ENCODE measurements around the gene RABGAP1. TPM values are rescaled to one million over a fixed set of nuclear protein-coding genes. Genes with fewer than 3 reads are reported as not detected.

Gene RABGAP1
- total and polyA plus RNA-seq, 3 donors from 2014 or later, result 53.0 to 113 (median 94.0) TPM

- Histone ChIP-seq H3K4me3 (no peak overlapping the region), H3K27me3 (no peaks in the 10 kb centered on the region), H3K27ac (peak overlapping the region in 1 of 2 donors; percentile 10), H3K36me3 (ENCODE audit: low read depth, missing control alignments) (no peaks in the 10 kb centered on the region), H3K4me1 (peaks cover 9% of the 10 kb centered on the region), H3K9me3 (no peaks in the 10 kb centered on the region)
- WGBS, 2 donors, result 93 to 95% methylated on average over 1 of the region's 1 CpG
- TF ChIP-seq CTCF (IDR thresholded peaks at IDR 0.05), result no peak
- intact Hi-C loops (cut with DNase I; ENCODE audit: low total_unique reads), result no loop called here
- no peak for DNase-seq
These were observed 59.7 kb downstream of the RABGAP1 start for GRCh38 chr9:123000371-123001068.

- Histone ChIP-seq H3K9me3 (no peaks in the 10 kb centered on the region), H3K27me3 (no peaks in the 10 kb centered on the region), H3K27ac (peak overlapping the region; percentile 61 to 71), H3K36me3 (ENCODE audit: low read depth, missing control alignments) (no peaks in the 10 kb centered on the region), H3K4me1 (peaks cover 9% of the 10 kb centered on the region), H3K4me3 (no peak overlapping the region)
- intact Hi-C loops (cut with DNase I; ENCODE audit: low total_unique reads), result no loop called here
- no peak for TF ChIP-seq POLR2A (IDR thresholded peaks at IDR 0.05)
- no peak for TF ChIP-seq CTCF (IDR thresholded peaks at IDR 0.05)
- DNase-seq, result no peak
- 20 to 37% methylated on average over 5 of the region's 5 CpGs for WGBS, 2 donors
These were observed 61.9 kb downstream of the RABGAP1 start for GRCh38 chr9:123002754-123003153.

GRCh38 chr9:123003466-123003865, 62.6 kb downstream of the RABGAP1 start:
- WGBS, 2 donors, result 49 to 87% methylated on average over 2 of the region's 2 CpGs
- Histone ChIP-seq H3K27me3 (no peaks in the 10 kb centered on the region), H3K4me3 (no peak overlapping the region), H3K9me3 (no peaks in the 10 kb centered on the region), H3K4me1 (peaks cover 9% of the 10 kb centered on the region), H3K27ac (peak overlapping the region; percentile 61 to 71), H3K36me3 (ENCODE audit: low read depth, missing control alignments) (no peaks in the 10 kb centered on the region)
- intact Hi-C loops (cut with DNase I; ENCODE audit: low total_unique reads), result no loop called here
- TF ChIP-seq CTCF (IDR thresholded peaks at IDR 0.05) (no peak), POLR2A (IDR thresholded peaks at IDR 0.05) (no peak)
- no peak for DNase-seq

GRCh38 chr9:123005964-123006363, 65.1 kb downstream of the RABGAP1 start:
- DNase-seq, result no peak
- Histone ChIP-seq H3K4me3 (no peak overlapping the region), H3K27me3 (no peaks in the 10 kb centered on the region), H3K4me1 (peaks cover 9% of the 10 kb centered on the region), H3K36me3 (ENCODE audit: low read depth, missing control alignments) (no peaks in the 10 kb centered on the region), H3K27ac (no peak overlapping the region), H3K9me3 (no peaks in the 10 kb centered on the region)
- intact Hi-C loops (cut with DNase I; ENCODE audit: low total_unique reads), result no loop called here
- TF ChIP-seq CTCF (IDR thresholded peaks at IDR 0.05) (no peak), POLR2A (IDR thresholded peaks at IDR 0.05) (no peak)
- WGBS, 2 donors, result 57 to 90% methylated on average over 1 of the region's 1 CpG

GRCh38 chr9:123007269-123007668, 66.4 kb downstream of the RABGAP1 start:
- Histone ChIP-seq H3K27me3 (no peaks in the 10 kb centered on the region), H3K4me1 (peaks cover 9% of the 10 kb centered on the region), H3K27ac (no peak overlapping the region), H3K36me3 (ENCODE audit: low read depth, missing control alignments) (no peaks in the 10 kb centered on the region), H3K9me3 (no peaks in the 10 kb centered on the region), H3K4me3 (no peak overlapping the region)
- TF ChIP-seq POLR2A (IDR thresholded peaks at IDR 0.05), result no peak
- no peak for TF ChIP-seq CTCF (IDR thresholded peaks at IDR 0.05)
- intact Hi-C loops (cut with DNase I; ENCODE audit: low total_unique reads), result no loop called here
- no peak for DNase-seq
- WGBS, 2 donors, result 80 to 82% methylated on average over 5 of the region's 5 CpGs

Data from testis (tissue), 3 donors.